Gastroesophageal sphincter (tissue), 4 donors: ENCODE data around the gene GIPC3. TPM values are rescaled to one million over a fixed set of nuclear protein-coding genes. Genes with fewer than 3 reads are reported as not detected.

ENCODE experiments used
- ATAC-seq: fragments of 150-250 bp; one replicate; pipeline ENCODE4 v1.9.1; 2016; ENCODE audit warnings: mild to moderate bottlenecking, moderate library complexity
- H3K27ac ChIP-seq, 4 donors: fragments of 200-600 bp; sonication (generic) in 3 of 4; 1 replicate in 3 of 4; 2 replicates in 1 of 4; pipeline ENCODE4 v1.5.1; 2016 to 2019
- H3K27me3 ChIP-seq: fragments of 200-600 bp; sonication (generic); one replicate; pipeline ENCODE4 v1.5.1; 2019
- H3K36me3 ChIP-seq, 2 donors: fragments of 200-600 bp; sonication (generic); one replicate each; pipeline ENCODE4 v1.5.1; 2019; ENCODE audit warnings: control low read depth in 1 of 2
- H3K4me1 ChIP-seq, 3 donors: fragments of 200-600 bp; sonication (generic); 1 replicate in 2 of 3; 2 replicates in 1 of 3; pipeline ENCODE4 v1.5.1; 2016 to 2019; ENCODE audit warnings: control low read depth in 2 of 3
- H3K4me3 ChIP-seq, 2 donors: fragments of 200-600 bp; sonication (generic); one replicate each; pipeline ENCODE4 v1.5.1; 2019; ENCODE audit warnings: mild to moderate bottlenecking in 1 of 2, moderate library complexity in 1 of 2
- H3K9me3 ChIP-seq, 3 donors: fragments of 200-600 bp; sonication (generic); one replicate each; pipeline ENCODE4 v1.5.1; 2017 to 2019; ENCODE audit warnings: control low read depth in 2 of 3
- EP300 ChIP-seq: sonication (generic); formaldehyde crosslinking; IDR thresholded peaks from one replicate; pipeline ENCODE4 v1.6.1; 2017; ENCODE audit warnings: antibody characterized with exemption, mild to moderate bottlenecking
- POLR2A ChIP-seq, 2 donors: fragments of 450-650 bp; IDR thresholded peaks; one replicate each; pipeline ENCODE4 v1.6.1; 2017; ENCODE audit warnings: antibody characterized with exemption in 2 of 2, mild to moderate bottlenecking in 2 of 2, moderate library complexity in 1 of 2
- POLR2AphosphoS5 ChIP-seq: sonication (generic); formaldehyde crosslinking; IDR thresholded peaks from one replicate; pipeline ENCODE4 v1.6.1; 2017; ENCODE audit warnings: antibody characterized with exemption
- WGBS, 2 donors: methylation state at CpG; one replicate each; pipeline ENCODE4 v1.1.5; 2018; ENCODE audit warnings: low coverage in 1 of 2; 5-methylcytosine and 5-hydroxymethylcytosine counted together
- total RNA-seq, 4 donors: library from RNA; depleted of rRNA; stranded (reverse); fragments of >200 nt; gene quantifications; one replicate each; pipeline ENCODE4 v1.1.0, GENCODE V29; 2016
- TF ChIP-seq, protein P1 (sequence below), 4 experiments: fragments of 200-600 bp in 2 of 4; fragments of 450-650 bp in 2 of 4; sonication (generic) in 1 of 4; IDR thresholded peaks; one replicate each; pipeline ENCODE4 v1.5.1; 2017 to 2019; ENCODE audit warnings: antibody characterized with exemption in 4 of 4, mild to moderate bottlenecking in 2 of 4, moderate library complexity in 2 of 4

Gene GIPC3, protein sequence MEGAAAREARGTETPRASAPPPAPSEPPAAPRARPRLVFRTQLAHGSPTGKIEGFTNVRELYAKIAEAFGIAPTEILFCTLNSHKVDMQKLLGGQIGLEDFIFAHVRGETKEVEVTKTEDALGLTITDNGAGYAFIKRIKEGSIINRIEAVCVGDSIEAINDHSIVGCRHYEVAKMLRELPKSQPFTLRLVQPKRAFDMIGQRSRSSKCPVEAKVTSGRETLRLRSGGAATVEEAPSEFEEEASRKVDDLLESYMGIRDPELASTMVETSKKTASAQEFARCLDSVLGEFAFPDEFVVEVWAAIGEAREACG
- 10 to 100 TPM in 1 of 4 donors, 1 to 10 TPM in 2, under 1 TPM in 1; 0.94 to 16.8 (median 2.1) TPM for total RNA-seq

DNA sequence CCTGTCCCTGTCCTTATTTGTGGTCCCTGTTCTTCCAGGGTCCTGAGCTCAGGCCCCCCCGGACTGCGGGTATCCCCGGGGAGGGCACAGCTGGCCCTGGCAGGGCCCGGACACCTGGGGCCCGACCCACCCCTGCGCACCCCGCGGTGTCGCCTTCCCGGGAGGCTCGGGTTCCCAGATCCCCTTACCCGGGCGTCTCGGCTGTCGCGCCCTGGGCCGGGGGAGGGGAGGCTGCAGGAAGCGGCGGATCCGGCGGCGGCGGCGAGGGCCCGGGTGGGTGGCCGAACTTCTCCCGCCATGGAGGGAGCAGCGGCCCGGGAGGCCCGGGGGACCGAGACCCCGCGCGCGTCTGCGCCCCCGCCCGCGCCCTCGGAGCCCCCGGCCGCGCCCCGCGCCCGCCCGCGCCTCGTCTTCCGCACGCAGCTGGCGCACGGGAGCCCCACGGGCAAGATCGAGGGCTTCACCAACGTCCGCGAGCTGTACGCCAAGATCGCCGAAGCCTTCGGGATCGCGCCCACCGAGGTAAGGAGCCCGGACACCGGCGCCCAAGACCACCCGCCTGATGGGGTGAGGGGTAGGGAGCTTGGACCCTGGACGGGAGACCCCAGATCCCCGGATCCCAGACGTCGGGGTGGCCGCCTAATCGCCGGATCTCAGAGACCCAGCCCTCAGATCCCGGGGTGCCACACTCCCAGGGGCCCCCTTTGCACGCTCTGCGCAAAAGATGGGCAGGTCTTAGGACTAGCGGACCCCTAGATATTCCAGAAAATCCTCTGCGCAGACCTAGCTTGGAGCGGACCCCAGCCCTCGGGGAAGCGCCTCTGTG, at the start of gene GIPC3:
TSS of gene GIPC3 (plus strand) at position 178 of the 826 bp plus-strand sequence. CDS start at position 298, 120 bp downstream.
- ATAC-seq = peak; percentile 21
- H3K4me3 ChIP-seq = peak within 1 kb of the TSS; percentile 5 to 50
- WGBS, 2 donors = 0% methylated on average over 2 of the region's 84 CpGs; no CpG with 5 or more reads in 1 of the 2 donors

DNA sequence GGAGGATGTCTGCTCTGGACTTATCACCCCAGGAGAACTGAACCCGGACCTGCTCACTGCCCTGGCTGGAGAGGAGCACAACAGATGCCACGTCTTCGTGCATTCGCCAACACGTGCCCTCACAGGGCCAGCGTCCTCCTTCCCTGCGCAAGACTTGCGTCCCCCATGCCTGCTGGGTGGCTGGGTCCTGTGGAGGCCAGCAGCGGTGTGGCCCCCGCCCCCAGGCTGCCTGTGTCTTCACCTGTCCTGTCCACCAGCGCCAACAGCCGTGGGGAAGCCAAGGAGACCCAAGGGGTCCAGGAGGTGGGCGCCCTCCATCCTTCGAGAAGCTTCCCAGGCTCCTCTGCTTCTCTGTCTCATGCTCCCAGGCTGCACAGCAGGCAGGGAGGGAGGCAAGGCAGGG, 49.7 kb upstream of the GIPC3 start:
- no peak overlapping the region for H3K4me3 ChIP-seq
- WGBS, 2 donors = 100% methylated on average over 2 of the region's 14 CpGs; no CpG with 5 or more reads in 1 of the 2 donors
- TF ChIP-seq POLR2AphosphoS5 = no peak
- H3K27me3 ChIP-seq = no peaks in the 10 kb centered on the region
- H3K9me3 ChIP-seq = no peaks in the 10 kb centered on the region
- peaks cover 0 to 28% (median 0%) of the 10 kb centered on the region in 3 donors for H3K4me1 ChIP-seq
- H3K36me3 ChIP-seq = peaks cover 0 to 77% of the 10 kb centered on the region in 2 donors
- H3K27ac ChIP-seq = peak overlapping the region in 2 of 4 donors; percentile 37 to 66
- no peak for ATAC-seq

More for the DNA sequence above, at the start of gene GIPC3:
- peaks cover 0 to 4% of the 10 kb centered on the region in 2 donors for H3K36me3 ChIP-seq
- TF ChIP-seq EP300 (no peak), POLR2A (IDR thresholded peaks at IDR 0.05) (no peak), POLR2AphosphoS5 (no peak)
- TF ChIP-seq, protein P1, sequence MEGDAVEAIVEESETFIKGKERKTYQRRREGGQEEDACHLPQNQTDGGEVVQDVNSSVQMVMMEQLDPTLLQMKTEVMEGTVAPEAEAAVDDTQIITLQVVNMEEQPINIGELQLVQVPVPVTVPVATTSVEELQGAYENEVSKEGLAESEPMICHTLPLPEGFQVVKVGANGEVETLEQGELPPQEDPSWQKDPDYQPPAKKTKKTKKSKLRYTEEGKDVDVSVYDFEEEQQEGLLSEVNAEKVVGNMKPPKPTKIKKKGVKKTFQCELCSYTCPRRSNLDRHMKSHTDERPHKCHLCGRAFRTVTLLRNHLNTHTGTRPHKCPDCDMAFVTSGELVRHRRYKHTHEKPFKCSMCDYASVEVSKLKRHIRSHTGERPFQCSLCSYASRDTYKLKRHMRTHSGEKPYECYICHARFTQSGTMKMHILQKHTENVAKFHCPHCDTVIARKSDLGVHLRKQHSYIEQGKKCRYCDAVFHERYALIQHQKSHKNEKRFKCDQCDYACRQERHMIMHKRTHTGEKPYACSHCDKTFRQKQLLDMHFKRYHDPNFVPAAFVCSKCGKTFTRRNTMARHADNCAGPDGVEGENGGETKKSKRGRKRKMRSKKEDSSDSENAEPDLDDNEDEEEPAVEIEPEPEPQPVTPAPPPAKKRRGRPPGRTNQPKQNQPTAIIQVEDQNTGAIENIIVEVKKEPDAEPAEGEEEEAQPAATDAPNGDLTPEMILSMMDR (IDR thresholded peaks at IDR 0.05) = no peak
- H3K4me1 ChIP-seq = peaks cover 0 to 28% (median 10%) of the 10 kb centered on the region in 3 donors
- no peaks in the 10 kb centered on the region for H3K9me3 ChIP-seq
- peak within 1 kb of the TSS in 3 of 4 donors; percentile 66 to 76 (median 74) for H3K27ac ChIP-seq
- peaks cover 20% of the 10 kb centered on the region for H3K27me3 ChIP-seq

DNA sequence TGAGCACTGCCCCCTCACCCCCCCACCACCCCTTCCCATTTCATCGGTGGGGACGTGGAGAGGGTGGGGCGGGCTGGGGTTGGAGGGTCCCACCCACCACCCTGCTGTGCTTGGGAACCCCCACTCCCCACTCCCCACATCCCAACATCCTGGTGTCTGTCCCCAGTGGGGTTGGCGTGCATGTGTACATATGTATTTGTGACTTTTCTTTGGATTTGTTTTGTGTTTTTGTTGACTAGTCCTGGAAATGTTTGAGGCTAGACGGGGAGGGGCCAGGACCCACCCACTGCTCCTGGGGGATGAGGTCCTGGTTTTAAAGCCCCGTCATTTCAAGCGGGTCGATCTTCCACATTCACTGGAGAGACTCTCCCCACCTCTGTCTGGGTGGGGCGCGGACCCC, 49.3 kb upstream of the GIPC3 start:
- TF ChIP-seq, protein P1 (IDR thresholded peaks at IDR 0.05) = no peak
- TF ChIP-seq EP300 = no peak
- 80% methylated on average over 1 of the region's 10 CpGs; no CpG with 5 or more reads in 1 of the 2 donors for WGBS, 2 donors
- H3K9me3 ChIP-seq = no peaks in the 10 kb centered on the region
- no peak for ATAC-seq
- H3K27ac ChIP-seq = peak overlapping the region in 3 of 4 donors; percentile 3 to 66 (median 37)
- peaks cover 0 to 72% of the 10 kb centered on the region in 2 donors for H3K36me3 ChIP-seq
- H3K27me3 ChIP-seq = no peaks in the 10 kb centered on the region
- H3K4me3 ChIP-seq = no peak overlapping the region
- peaks cover 0 to 28% (median 0%) of the 10 kb centered on the region in 3 donors for H3K4me1 ChIP-seq

DNA sequence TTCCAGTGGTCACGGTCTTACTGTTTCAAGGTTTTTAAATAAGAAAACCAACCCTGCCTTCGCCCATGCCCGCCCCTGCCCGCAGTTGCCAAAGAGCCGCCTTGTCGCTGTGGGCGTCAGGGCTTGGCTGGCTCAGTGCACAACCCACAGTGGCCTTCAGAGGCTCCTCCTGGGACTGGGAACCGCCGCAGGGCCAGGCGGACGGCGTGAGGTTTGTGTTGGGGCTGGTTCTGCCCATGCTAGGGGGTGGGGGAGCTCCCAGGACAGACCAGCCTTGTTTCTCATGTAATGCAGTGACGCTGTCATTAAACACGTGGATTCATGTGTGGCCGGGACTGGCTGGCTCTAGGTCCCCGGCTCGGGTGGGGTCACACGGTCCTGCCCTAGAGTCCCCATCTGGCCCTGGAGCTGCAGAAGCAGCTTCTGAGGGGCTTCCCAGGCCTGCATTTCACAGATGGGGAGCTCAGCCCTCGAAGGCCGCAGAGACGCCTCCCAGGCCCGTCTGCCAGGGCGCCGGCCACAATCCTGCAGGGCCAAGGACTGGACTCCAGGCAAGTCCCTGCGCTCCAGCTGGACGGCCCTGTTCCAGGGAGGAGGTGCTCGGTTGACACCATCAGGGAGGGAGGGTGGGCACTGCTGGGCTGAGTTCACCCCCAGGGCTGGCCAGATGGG, 48.7 kb upstream of the GIPC3 start:
- peak overlapping the region in 3 of 4 donors; percentile 37 to 66 (median 42) for H3K27ac ChIP-seq
- ATAC-seq = peak; percentile 42

More for the DNA sequence above, 48.7 kb upstream of the GIPC3 start:
- Histone ChIP-seq H3K4me1 (peaks cover 0 to 28% (median 0%) of the 10 kb centered on the region in 3 donors), H3K27me3 (no peaks in the 10 kb centered on the region), H3K36me3 (peaks cover 0 to 67% of the 10 kb centered on the region in 2 donors), H3K4me3 (peak overlapping the region in 1 of 2 donors; percentile 16), H3K9me3 (no peaks in the 10 kb centered on the region)
- TF ChIP-seq POLR2A (IDR thresholded peaks at IDR 0.05) (no peak), EP300 (no peak), POLR2AphosphoS5 (no peak)
- TF ChIP-seq, protein P1 (IDR thresholded peaks at IDR 0.05) = no peak
- no CpG with 5 or more reads among the region's 27 CpGs for WGBS, 2 donors
